B cell (primary cell): Measurements from ENCODE around the gene GCNT2. TPM values are rescaled to one million over a fixed set of nuclear protein-coding genes. Genes with fewer than 3 reads are reported as not detected.

Experiments used
- ATAC-seq: fragments of 200-7000 bp; cut with Tn5 transposase; one replicate; pipeline ENCODE4 v1.10.0; 2021; ENCODE audit warnings: low read depth, mild to moderate bottlenecking, moderate number of reproducible peaks, moderate library complexity
- CTCF ChIA-PET: fragments of 350-600 bp; sonication (Branson Sonifier 250); formaldehyde crosslinking; loops from one replicate; lab custom pipeline; 2021; ENCODE audit warnings: antibody characterized with exemption, inconsistent platforms; lab: Charles Lee
- POLR2A ChIA-PET: fragments of 350-600 bp; sonication (Branson Sonifier 250); formaldehyde crosslinking; loops from one replicate; lab custom pipeline; 2021; ENCODE audit warnings: antibody characterized with exemption; lab: Charles Lee
- DNase-seq: peaks from one replicate; pipeline ENCODE4 v3.0.0; 2013
- H2AFZ ChIP-seq: 2 replicates; pipeline ENCODE4 v1.6.1; 2012; ENCODE audit warnings: mild to moderate bottlenecking, low read depth, low read length; ENCODE audit not compliant: insufficient read depth, poor library complexity, severe bottlenecking
- H3K27ac ChIP-seq, 2 donors: 1 replicate in 1 of 2; 2 replicates in 1 of 2; pipeline ENCODE4 v1.5.1; 2012 to 2013; ENCODE audit warnings: low read length in 2 of 2, mild to moderate bottlenecking in 2 of 2, moderate library complexity in 1 of 2
- H3K27me3 ChIP-seq, 4 experiments: fragments of 200-600 bp in 1 of 4; sonication (generic) in 1 of 4; replicated peaks in 1 of 4; 1 replicate in 2 of 4; 2 replicates in 2 of 4; pipeline versions ENCODE4 v1.6.1 to v1.7.0; 2013 to 2016; ENCODE audit warnings: low read length in 3 of 4, mild to moderate bottlenecking in 2 of 4, mixed read lengths in 1 of 4, moderate library complexity in 1 of 4; ENCODE audit not compliant: insufficient read depth in 4 of 4, control insufficient read depth in 3 of 4; ENCODE audit errors: control extremely low read depth in 1 of 4
- H3K36me3 ChIP-seq, 2 experiments: replicated peaks in 1 of 2; 1 replicate in 1 of 2; 2 replicates in 1 of 2; pipeline versions ENCODE4 v1.6.1 to v1.7.1; 2013; ENCODE audit warnings: low read length in 1 of 2; ENCODE audit not compliant: insufficient read depth in 2 of 2, control insufficient read depth in 1 of 2; ENCODE audit errors: control extremely low read depth in 1 of 2, extremely low read depth in 1 of 2
- H3K4me1 ChIP-seq, 2 donors: fragments of 200-600 bp in 1 of 2; sonication (generic) in 1 of 2; 1 replicate in 1 of 2; 2 replicates in 1 of 2; pipeline versions ENCODE4 v1.5.1 to v1.6.1; 2013 to 2017; ENCODE audit warnings: low read length in 2 of 2; ENCODE audit not compliant: control insufficient read depth in 2 of 2, insufficient read depth in 2 of 2
- H3K4me2 ChIP-seq: replicated peaks from 2 replicates; pipeline ENCODE3; 2012; ENCODE audit warnings: mild to moderate bottlenecking, low read depth, low read length; ENCODE audit not compliant: poor library complexity, severe bottlenecking
- H3K4me3 ChIP-seq, 5 experiments: fragments of 200-600 bp in 1 of 5; sonication (generic) in 1 of 5; 1 replicate in 3 of 5; 2 replicates in 2 of 5; pipeline versions ENCODE4 v1.5.1 to v1.7.0; 2011 to 2016; ENCODE audit warnings: low read length in 4 of 5, mild to moderate bottlenecking in 4 of 5, low read depth in 2 of 5, control low read depth in 1 of 5, moderate library complexity in 1 of 5; ENCODE audit not compliant: insufficient read depth in 1 of 5; ENCODE audit errors: control extremely low read depth in 1 of 5, extremely low read depth in 1 of 5
- H3K79me2 ChIP-seq: fragments of 200-600 bp; sonication (generic); one replicate; pipeline ENCODE4 v1.6.0; 2016; ENCODE audit warnings: low read length; ENCODE audit not compliant: control insufficient read depth, insufficient read depth
- H3K9ac ChIP-seq: fragments of 200-600 bp; sonication (generic); 2 replicates; pipeline ENCODE4 v1.6.1; 2017; ENCODE audit warnings: mild to moderate bottlenecking, low read length, moderate library complexity
- H3K9me3 ChIP-seq, 3 donors: one replicate each; pipeline versions ENCODE4 v1.6.1 to v1.7.1; 2013; ENCODE audit warnings: low read length in 2 of 3; ENCODE audit not compliant: control insufficient read depth in 2 of 3, insufficient read depth in 1 of 3; ENCODE audit errors: control extremely low read depth in 1 of 3
- H4K20me1 ChIP-seq: 2 replicates; pipeline ENCODE4 v1.6.0; 2012; ENCODE audit warnings: mild to moderate bottlenecking, low read length; ENCODE audit not compliant: insufficient read depth, control insufficient read depth, poor library complexity, severe bottlenecking
- H3K27ac Mint-ChIP-seq: one replicate; pipeline ENCODE4 v1.8.0; 2021; ENCODE audit warnings: mixed read lengths
- H3K27me3 Mint-ChIP-seq: one replicate; pipeline ENCODE4 v1.8.0; 2021; ENCODE audit warnings: mixed read lengths
- H3K4me1 Mint-ChIP-seq: one replicate; pipeline ENCODE4 v1.8.0; 2021; ENCODE audit warnings: mixed read lengths
- H3K4me3 Mint-ChIP-seq: one replicate; pipeline ENCODE4 v1.8.0; 2021; ENCODE audit warnings: mixed read lengths
- H3K9me3 Mint-ChIP-seq: one replicate; pipeline ENCODE4 v1.8.0; 2022; ENCODE audit warnings: mixed read lengths; ENCODE audit not compliant: insufficient read depth
- CTCF ChIP-seq: fragments of 200-600 bp; IDR thresholded peaks from one replicate; pipeline ENCODE4 v1.8.0; 2022; ENCODE audit warnings: antibody characterized with exemption, mild to moderate bottlenecking
- EZH2 ChIP-seq: IDR thresholded peaks from 2 replicates; pipeline ENCODE4 v1.6.1; 2012; ENCODE audit warnings: borderline replicate concordance, low read depth, mild to moderate bottlenecking, moderate library complexity, low read length; ENCODE audit not compliant: insufficient read depth, poor library complexity, severe bottlenecking
- WGBS: methylation state at CpG from one replicate; pipeline ENCODE4 v1.1.5; 2013; ENCODE audit warnings: missing lambda C conversion rate; ENCODE audit not compliant: insufficient coverage; 5-methylcytosine and 5-hydroxymethylcytosine counted together
- intact Hi-C: fragments of 100-400 bp; cut with micrococcal nuclease; formaldehyde crosslinking; loops from one replicate; pipeline ENCODE4 v1.10.0; 2022
- polyA plus RNA-seq: library from polyadenylated mRNA; depleted of rRNA; stranded (reverse); fragments of >200 nt; gene quantifications from 2 replicates; pipeline ENCODE4 v1.2.3, GENCODE V29; 2012
- total RNA-seq, 2 donors: library from RNA; stranded (reverse); fragments of 120-200 nt in 1 of 2; gene quantifications; 1 replicate in 1 of 2; 2 replicates in 1 of 2; pipeline versions ENCODE4 v1.2.3 to v1.2.4, GENCODE V29; 2013 to 2022

GCNT2 gene
- total and polyA plus RNA-seq, 2 donors (not counting 1 experiment from before 2014, with no cell fraction given), result 6.8 to 32.1 TPM

DNA sequence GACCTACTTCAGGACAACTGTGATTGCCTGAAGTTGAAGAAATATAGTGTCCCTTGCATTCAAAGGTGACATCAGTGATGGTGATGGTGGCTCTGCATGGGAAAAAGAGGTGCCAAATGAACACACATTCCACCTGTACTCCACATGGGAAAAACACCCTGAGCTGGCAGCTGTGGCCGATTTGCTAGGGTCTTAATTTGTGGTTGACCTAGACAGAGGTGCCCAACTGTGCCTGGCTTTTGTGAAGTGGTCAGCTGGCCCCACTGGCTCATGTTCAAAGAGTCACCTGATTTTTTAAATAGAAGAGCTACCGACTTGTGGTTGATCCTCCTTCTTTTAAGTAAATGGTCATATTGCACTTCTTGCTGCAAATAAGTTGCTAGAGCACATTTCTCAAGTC is 7.6 kb upstream of the GCNT2 start:
- H3K27me3 Mint-ChIP-seq, result no peaks in the 10 kb centered on the region
- POLR2A ChIA-PET, result no interaction called here
- TF ChIP-seq CTCF (no peak), EZH2 (no peak)

DNA sequence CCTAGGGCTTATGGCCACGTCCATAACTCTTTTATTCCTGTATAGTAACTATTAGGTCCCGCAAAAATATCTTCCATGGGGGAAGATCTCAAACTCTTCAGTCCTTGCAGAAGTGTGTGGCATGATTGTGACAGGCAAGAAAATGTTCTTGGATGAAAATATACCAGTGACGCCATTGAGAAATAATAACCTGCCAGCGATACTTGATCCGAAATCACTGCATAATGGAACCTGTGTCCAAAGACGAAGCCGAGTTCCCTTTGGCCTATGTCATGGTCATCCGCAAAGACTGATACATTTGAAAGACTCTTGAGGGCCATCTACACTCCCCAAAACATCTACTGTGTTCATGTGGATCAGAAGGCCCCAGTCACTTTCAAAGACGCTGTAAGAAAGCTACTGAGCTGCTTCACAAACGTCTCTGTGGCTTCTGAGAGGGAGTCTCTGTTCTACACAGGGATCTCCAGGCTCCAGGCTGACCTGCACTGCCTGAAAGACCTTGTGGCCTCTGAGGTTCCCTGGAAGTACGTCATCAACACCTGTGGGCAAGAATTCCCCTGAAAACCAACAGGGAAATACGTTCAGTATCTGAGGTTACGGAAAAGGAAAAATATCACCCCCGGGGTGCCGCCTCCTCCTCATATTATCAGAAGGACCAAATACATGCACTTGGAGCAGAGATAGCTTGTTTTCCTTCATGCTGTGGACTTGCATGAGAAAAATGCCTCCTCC is 6.9 kb upstream of the GCNT2 start:
- H3K4me1 Mint-ChIP-seq, result peaks cover 10% of the 10 kb centered on the region
- TF ChIP-seq EZH2, result no peak
- TF ChIP-seq CTCF, result no peak
- intact Hi-C loops, result no loop called here
- H3K27me3 Mint-ChIP-seq, result no peaks in the 10 kb centered on the region
- DNase-seq (no peak), ATAC-seq (no peak)
- Histone ChIP-seq H3K36me3 (no peaks in the 10 kb centered on the region), H3K9ac (no peak overlapping the region), H2AFZ (no peak overlapping the region), H4K20me1 (no peaks in the 10 kb centered on the region), H3K27me3 (no peaks in the 10 kb centered on the region), H3K4me2 (no peak overlapping the region), H3K79me2 (no peaks in the 10 kb centered on the region), H3K4me1 (peaks cover 0 to 5% of the 10 kb centered on the region in 2 donors), H3K27ac (no peak overlapping the region), H3K4me3 (no peak overlapping the region), H3K9me3 (no peaks in the 10 kb centered on the region)
- no peaks in the 10 kb centered on the region for H3K9me3 Mint-ChIP-seq
- no peak overlapping the region for H3K27ac Mint-ChIP-seq
- ChIA-PET POLR2A (no interaction called here), CTCF (interaction anchor here (0.6 to 6.6 kb wide), 4 partner anchors 10 to 527 kb away, joined by 3 to 98 read pairs (median 40); partner anchors contain the start of genes C6orf52, GCNT2 and PAK1IP1)
- H3K4me3 Mint-ChIP-seq, result no peak overlapping the region
- WGBS, result 87% methylated on average over 13 of the region's 15 CpGs

More for the DNA sequence above, 7.6 kb upstream of the GCNT2 start:
- H3K9me3 Mint-ChIP-seq, result no peaks in the 10 kb centered on the region
- Histone ChIP-seq H2AFZ (no peak overlapping the region), H3K9me3 (no peaks in the 10 kb centered on the region), H3K36me3 (no peaks in the 10 kb centered on the region), H3K27me3 (no peaks in the 10 kb centered on the region), H3K4me2 (no peak overlapping the region), H4K20me1 (no peaks in the 10 kb centered on the region), H3K9ac (no peak overlapping the region), H3K4me1 (peaks cover 0 to 5% of the 10 kb centered on the region in 2 donors), H3K27ac (no peak overlapping the region), H3K4me3 (no peak overlapping the region), H3K79me2 (no peaks in the 10 kb centered on the region)
- no peak overlapping the region for H3K4me3 Mint-ChIP-seq
- intact Hi-C loops, result no loop called here
- no peak overlapping the region for H3K27ac Mint-ChIP-seq
- peaks cover 8% of the 10 kb centered on the region for H3K4me1 Mint-ChIP-seq
- CTCF ChIA-PET, result interaction anchor here (1.5 to 6.6 kb wide), 4 partner anchors 11 to 288 kb away, joined by 4 to 98 read pairs (median 40); partner anchors contain the start of genes C6orf52, GCNT2 and PAK1IP1
- ATAC-seq (no peak), DNase-seq (no peak)
- 83% methylated on average over 1 of the region's 2 CpGs for WGBS
